Naive B cell (primary cell): Measurements from ENCODE around the gene GPALPP1. TPM values are rescaled to one million over a fixed set of nuclear protein-coding genes. Genes with fewer than 3 reads are reported as not detected.

Experiments
- ATAC-seq, 2 donors: fragments of 150-1000 bp; cut with Tn5 transposase; 2 replicates each; pipeline ENCODE4 v1.10.0; 2021; ENCODE audit warnings: low read depth in 2 of 2, mild to moderate bottlenecking in 2 of 2, moderate library complexity in 2 of 2
- DNase-seq: peaks from one replicate; pipeline ENCODE4 v3.0.0; 2022
- H3K27ac Mint-ChIP-seq, 6 donors: one replicate each; pipeline ENCODE4 v1.8.0; 2020 to 2022; ENCODE audit warnings: mild to moderate bottlenecking in 6 of 6, mixed read lengths in 6 of 6, moderate library complexity in 5 of 6, inconsistent platforms in 2 of 6
- H3K27me3 Mint-ChIP-seq, 3 donors: one replicate each; pipeline ENCODE4 v1.8.0; 2021 to 2022; ENCODE audit warnings: mixed read lengths in 3 of 3, mild to moderate bottlenecking in 1 of 3
- H3K36me3 Mint-ChIP-seq, 2 donors: one replicate each; pipeline ENCODE4 v1.8.0; 2020 to 2022; ENCODE audit warnings: mixed read lengths in 2 of 2, inconsistent platforms in 1 of 2, mild to moderate bottlenecking in 1 of 2
- H3K4me1 Mint-ChIP-seq, 3 donors: one replicate each; pipeline ENCODE4 v1.8.0; 2020 to 2022; ENCODE audit warnings: mixed read lengths in 3 of 3, inconsistent platforms in 1 of 3, mild to moderate bottlenecking in 1 of 3, moderate library complexity in 1 of 3
- H3K4me3 Mint-ChIP-seq, 8 donors: one replicate each; pipeline ENCODE4 v1.8.0; 2020 to 2022; ENCODE audit warnings: mild to moderate bottlenecking in 8 of 8, mixed read lengths in 8 of 8, moderate library complexity in 8 of 8, inconsistent platforms in 2 of 8
- H3K9me3 Mint-ChIP-seq, 7 donors: one replicate each; pipeline ENCODE4 v1.8.0; 2020 to 2022; ENCODE audit warnings: mixed read lengths in 7 of 7, mild to moderate bottlenecking in 5 of 7, inconsistent platforms in 2 of 7, moderate library complexity in 1 of 7
- polyA plus RNA-seq, 6 donors: library from polyadenylated mRNA; unstranded; fragments of 300-500 nt; fragmentation: Illumina TruSeq; gene quantifications; one replicate each; pipeline ENCODE4 v1.2.3, GENCODE V29; 2021; ENCODE audit warnings: low read depth in 6 of 6

GPALPP1 gene
- polyA plus RNA-seq, 6 donors from 2014 or later, result 16.6 to 26.9 (median 21.3) TPM

DNA sequence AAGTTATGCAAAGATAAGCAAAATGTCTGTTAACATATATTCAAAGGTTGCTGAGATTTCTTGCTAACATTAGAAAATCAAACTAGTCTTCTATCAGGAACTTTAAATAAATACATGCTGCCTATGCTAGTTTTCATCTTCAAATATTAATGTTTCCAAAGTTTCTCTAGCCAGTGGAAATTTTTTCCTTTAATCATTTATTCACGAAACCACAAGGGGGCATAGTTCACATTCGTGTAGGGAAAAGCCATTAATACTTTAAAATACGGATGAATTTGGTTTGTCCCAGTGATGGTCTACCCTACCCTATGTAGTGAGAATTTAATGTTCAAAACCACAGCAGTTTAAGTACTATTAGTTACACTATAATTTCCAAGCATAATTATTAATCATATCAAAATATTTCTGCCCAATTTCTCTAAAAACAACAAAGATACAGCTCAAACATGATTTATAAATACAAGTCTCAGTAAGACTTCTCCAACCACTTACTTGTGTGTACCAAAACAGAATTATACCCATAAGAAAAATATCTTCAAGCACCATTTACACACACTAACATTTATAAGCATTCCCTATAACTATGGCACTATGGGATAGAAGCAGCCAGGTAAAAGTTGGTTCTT is 16.3 kb upstream of the GPALPP1 start:
- no peak overlapping the region for H3K27ac Mint-ChIP-seq
- ATAC-seq, result no peak
- no peak for DNase-seq
- no peaks in the 10 kb centered on the region for H3K9me3 Mint-ChIP-seq
- no peaks in the 10 kb centered on the region for H3K27me3 Mint-ChIP-seq
- H3K4me3 Mint-ChIP-seq, result no peak overlapping the region
- H3K36me3 Mint-ChIP-seq, result peaks cover 0 to 8% of the 10 kb centered on the region in 2 donors
- peaks cover 0 to 3% (median 3%) of the 10 kb centered on the region in 3 donors for H3K4me1 Mint-ChIP-seq

DNA sequence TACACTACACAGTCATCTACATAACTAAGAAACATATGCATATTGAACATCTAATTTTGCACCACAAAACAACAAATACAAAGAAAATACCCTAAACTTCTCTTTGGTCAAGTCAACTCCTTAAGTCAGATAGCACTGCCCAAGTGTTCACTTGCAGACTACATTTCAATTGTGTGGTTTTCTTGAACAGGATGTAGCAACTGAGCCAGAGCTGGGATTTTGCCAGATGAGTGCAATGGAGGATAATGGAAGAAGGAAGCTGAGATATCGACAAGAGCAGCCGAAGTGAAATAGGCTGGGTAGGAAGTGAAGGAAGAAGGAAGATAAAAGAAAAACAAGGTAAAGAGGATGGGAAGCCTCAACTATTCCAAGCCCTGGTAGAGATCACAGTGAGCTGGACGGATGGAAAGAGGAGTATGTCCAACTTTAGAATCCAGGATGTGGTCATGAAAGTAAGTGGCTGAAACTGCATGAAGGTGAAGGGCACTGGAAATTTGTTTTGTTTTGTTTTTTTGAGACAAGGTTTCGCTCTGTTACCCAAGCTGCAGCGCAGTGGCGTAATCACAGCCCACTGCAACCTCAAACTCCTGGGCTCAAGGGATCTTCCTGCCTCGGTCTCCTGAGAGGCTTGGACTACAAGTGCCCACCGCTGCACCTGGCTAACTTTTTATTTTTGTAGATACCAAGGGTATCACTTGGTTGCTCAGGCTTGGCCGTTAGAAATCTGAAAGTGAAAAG is 15.1 kb upstream of the GPALPP1 start:
- Mint-ChIP-seq H3K36me3 (peaks cover 5% of the 10 kb centered on the region in 2 donors), H3K9me3 (no peaks in the 10 kb centered on the region), H3K27ac (no peak overlapping the region), H3K27me3 (no peaks in the 10 kb centered on the region), H3K4me1 (peaks cover 0 to 3% (median 3%) of the 10 kb centered on the region in 3 donors), H3K4me3 (no peak overlapping the region)
- DNase-seq (peak; percentile 26), ATAC-seq (peak; percentile 91 to 93)

DNA sequence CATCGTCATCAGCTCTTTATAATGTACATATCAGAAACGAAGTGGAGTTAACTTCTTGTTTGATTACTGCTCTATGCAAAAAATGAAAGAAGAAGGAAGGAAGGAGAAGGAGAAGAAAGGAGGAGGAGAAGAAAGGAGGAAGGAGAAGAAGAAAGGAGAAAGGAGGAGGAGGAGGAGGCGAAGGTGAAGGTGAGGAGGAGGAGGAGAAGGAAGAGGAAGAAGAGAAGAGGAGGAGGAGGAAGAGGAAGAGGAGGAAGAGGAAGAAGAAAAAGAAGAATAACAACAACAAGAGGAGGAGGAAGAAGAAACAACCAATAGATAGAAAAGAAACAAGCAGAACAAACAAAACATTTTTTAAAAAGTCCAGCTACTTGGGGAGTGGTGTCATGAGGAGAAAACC is 13.1 kb upstream of the GPALPP1 start:
- Mint-ChIP-seq H3K9me3 (no peaks in the 10 kb centered on the region), H3K27me3 (no peaks in the 10 kb centered on the region), H3K27ac (no peak overlapping the region), H3K36me3 (peaks cover 5 to 8% of the 10 kb centered on the region in 2 donors), H3K4me1 (peaks cover 0 to 3% (median 3%) of the 10 kb centered on the region in 3 donors), H3K4me3 (no peak overlapping the region)
- ATAC-seq (no peak), DNase-seq (no peak)

DNA sequence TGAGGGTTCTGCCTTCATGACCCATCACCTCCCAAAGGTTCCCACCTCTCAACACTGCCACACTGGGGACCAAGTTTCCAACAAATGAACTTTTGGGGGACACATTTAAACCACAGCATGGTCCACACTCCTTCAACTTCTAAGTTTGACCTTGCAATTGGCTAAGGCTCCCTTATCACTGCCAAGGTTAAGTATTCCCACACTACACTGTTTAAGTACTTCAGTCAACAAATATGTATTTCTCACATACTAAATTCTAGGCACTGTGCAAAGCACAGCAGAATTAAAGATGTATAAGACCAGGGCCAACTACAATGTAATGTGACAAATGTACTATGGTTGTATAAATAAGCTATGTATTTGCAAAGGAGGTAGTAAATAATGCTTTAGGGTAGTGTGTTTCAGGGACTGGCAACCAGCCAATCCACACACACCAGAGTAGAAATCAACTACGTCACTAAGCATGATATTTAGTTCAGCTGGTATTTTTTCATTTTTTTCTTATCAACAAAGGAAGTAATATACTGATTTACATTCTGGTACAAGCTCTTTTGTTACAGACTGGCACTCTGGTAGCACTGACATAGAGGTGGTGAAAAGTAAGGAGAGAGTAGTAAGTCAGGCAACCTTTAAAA is 12.3 kb upstream of the GPALPP1 start:
- Mint-ChIP-seq H3K27ac (peak overlapping the region in 3 of 6 donors; percentile 21 to 77 (median 49)), H3K27me3 (no peaks in the 10 kb centered on the region)

DNA sequence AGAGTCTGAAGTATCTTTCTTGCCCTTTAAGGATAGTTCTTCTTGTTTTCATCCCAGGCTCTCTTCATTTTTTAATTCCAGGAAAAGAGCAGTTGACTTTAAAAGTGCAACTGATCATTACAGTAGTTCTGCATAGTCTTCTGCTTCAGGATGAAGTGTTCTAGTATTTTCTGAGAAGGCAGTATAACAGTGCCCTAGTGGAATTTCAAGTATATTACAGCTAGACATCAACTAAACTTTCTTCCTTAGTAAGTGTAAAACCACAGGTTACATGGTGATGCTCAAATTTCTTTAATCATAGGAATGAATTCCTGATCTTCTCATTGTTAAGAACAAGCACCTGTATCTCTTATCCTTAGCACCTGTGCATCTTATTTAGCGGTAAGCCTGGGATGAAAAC is 11.0 kb upstream of the GPALPP1 start:
- H3K27ac Mint-ChIP-seq, result no peak overlapping the region
- no peak overlapping the region for H3K4me3 Mint-ChIP-seq
- H3K27me3 Mint-ChIP-seq, result no peaks in the 10 kb centered on the region
- ATAC-seq (no peak), DNase-seq (no peak)
- peaks cover 5 to 8% of the 10 kb centered on the region in 2 donors for H3K36me3 Mint-ChIP-seq
- H3K4me1 Mint-ChIP-seq, result peaks cover 0 to 3% (median 3%) of the 10 kb centered on the region in 3 donors
- H3K9me3 Mint-ChIP-seq, result no peaks in the 10 kb centered on the region

More for the DNA sequence above, 12.3 kb upstream of the GPALPP1 start:
- ATAC-seq (no peak), DNase-seq (no peak)
- H3K9me3 Mint-ChIP-seq, result no peaks in the 10 kb centered on the region
- H3K4me1 Mint-ChIP-seq, result peaks cover 0 to 3% (median 3%) of the 10 kb centered on the region in 3 donors
- no peak overlapping the region for H3K4me3 Mint-ChIP-seq
- H3K36me3 Mint-ChIP-seq, result peaks cover 5 to 8% of the 10 kb centered on the region in 2 donors

DNA sequence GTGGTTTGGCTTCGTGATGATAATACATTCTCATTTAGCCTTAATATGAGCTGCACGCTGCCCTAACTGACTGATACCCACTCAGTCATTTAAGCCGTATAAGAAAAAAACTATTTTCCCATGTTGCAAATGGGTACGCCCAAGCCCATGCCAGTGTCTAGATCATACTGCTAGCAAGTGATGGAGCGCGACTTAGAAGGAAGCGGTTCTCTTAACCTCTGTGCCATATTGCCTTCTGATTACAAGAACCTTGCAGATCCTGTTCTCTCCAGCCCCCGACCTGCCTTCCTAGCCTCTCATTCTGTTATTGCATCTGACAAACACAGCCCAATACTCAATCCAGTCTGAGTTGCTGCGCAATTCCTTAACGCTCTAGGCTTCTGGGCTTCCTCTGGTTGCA is 603 bp downstream of the GPALPP1 start:
- H3K9me3 Mint-ChIP-seq, result no peaks in the 10 kb centered on the region
- no peak for DNase-seq

DNA sequence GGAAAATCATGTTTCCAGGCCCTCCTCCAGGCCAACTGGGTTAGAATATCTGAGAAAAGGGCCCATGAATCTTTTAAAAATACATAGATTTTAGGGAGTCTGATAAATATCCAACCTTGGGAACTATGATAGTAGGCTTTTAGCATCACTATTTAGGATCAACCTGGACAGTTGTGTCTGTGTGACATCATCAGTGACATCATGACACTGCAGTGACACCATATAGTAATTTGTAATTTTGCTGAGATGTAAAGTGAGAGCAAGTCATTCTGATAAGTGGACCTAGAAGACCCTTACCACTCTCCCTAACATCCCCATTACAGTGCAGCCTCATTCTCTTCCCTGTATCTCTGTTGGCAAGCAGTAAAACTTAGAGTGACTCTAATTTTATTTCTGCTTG is 14.1 kb downstream of the GPALPP1 start:
- H3K27me3 Mint-ChIP-seq, result no peaks in the 10 kb centered on the region
- no peak overlapping the region for H3K27ac Mint-ChIP-seq
- H3K36me3 Mint-ChIP-seq, result peaks cover 13 to 30% of the 10 kb centered on the region in 2 donors
- no peak for ATAC-seq
- H3K9me3 Mint-ChIP-seq, result no peaks in the 10 kb centered on the region
- no peak overlapping the region for H3K4me3 Mint-ChIP-seq
- H3K4me1 Mint-ChIP-seq, result peaks cover under 1 to 5% (median 2%) of the 10 kb centered on the region in 3 donors
- DNase-seq, result no peak

More for the DNA sequence above, 603 bp downstream of the GPALPP1 start:
- Mint-ChIP-seq H3K36me3 (peaks cover 8 to 11% of the 10 kb centered on the region in 2 donors), H3K4me1 (peaks cover 37 to 72% (median 60%) of the 10 kb centered on the region in 3 donors), H3K27me3 (no peaks in the 10 kb centered on the region), H3K4me3 (peak overlapping the region; percentile 95 to 100 (median 99)), H3K27ac (peak overlapping the region; percentile 95 to 99 (median 98))
- ATAC-seq, result peak; percentile 4 to 6

DNA sequence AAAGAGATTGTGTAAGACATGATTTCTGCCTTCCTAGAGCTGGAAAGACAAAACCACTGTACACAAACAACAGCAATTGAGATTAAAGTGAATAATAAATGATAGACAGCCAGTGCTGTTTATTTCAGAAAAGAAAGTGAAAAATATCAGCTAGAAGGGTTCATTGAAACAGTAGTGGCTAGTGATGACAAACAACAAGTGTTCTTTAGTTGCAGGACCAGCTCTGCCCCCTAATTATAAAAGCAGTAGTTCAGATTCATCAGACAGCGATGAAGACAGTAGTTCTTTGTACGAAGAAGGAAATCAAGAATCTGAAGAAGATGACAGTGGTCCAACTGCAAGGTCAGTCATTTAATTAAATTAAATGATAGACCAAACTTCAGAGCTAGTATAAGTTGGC is 14.8 kb downstream of the GPALPP1 start:
- H3K27me3 Mint-ChIP-seq, result no peaks in the 10 kb centered on the region
- no peaks in the 10 kb centered on the region for H3K9me3 Mint-ChIP-seq
- H3K4me1 Mint-ChIP-seq, result peaks cover 0 to 4% (median 0%) of the 10 kb centered on the region in 3 donors
- no peak overlapping the region for H3K27ac Mint-ChIP-seq
- H3K36me3 Mint-ChIP-seq, result peaks cover 17 to 27% of the 10 kb centered on the region in 2 donors
- H3K4me3 Mint-ChIP-seq, result no peak overlapping the region
- ATAC-seq (no peak), DNase-seq (no peak)

DNA sequence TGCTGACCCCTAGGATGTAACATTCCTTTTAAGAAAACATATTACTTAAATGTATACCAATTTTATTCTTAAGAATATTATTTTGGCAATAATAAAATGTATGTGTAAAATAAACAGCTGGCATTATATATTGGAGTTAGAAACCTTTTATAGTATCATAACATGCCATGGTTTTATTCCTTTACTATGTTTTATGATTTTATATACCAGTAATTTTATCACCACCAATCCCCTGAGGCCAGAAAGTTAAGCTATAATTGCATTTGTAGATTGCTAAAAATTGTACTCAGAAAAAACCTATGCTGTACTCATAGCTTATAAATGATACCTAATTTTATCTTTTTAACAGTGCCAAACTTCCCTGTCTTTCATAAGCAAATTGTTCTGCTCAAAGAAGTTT is 17.9 kb downstream of the GPALPP1 start:
- no peak overlapping the region for H3K4me3 Mint-ChIP-seq
- H3K36me3 Mint-ChIP-seq, result peaks cover 27 to 35% of the 10 kb centered on the region in 2 donors
- no peaks in the 10 kb centered on the region for H3K4me1 Mint-ChIP-seq
- ATAC-seq (no peak), DNase-seq (no peak)
- no peak overlapping the region for H3K27ac Mint-ChIP-seq
- no peaks in the 10 kb centered on the region for H3K9me3 Mint-ChIP-seq
- no peaks in the 10 kb centered on the region for H3K27me3 Mint-ChIP-seq

DNA sequence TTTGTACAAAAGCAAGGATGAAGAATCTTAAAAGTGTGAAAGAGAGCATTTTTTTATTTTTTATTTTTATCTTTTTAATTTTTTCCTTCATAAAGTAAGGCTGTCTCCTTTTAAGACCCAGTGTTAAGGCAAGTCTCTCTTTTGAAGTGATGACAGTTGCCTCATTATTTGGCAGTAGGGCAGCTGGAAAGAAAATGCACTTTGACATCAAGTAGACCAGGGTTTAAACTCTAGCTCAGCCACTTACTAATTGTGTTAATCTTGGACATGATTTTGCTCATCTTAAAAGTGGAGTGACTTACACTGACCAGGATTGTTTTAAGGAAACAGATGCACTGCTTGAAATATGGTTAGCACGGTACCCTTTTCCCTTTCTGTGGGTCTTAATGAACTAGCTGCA is 18.5 kb downstream of the GPALPP1 start:
- no peaks in the 10 kb centered on the region for H3K9me3 Mint-ChIP-seq
- H3K4me1 Mint-ChIP-seq, result no peaks in the 10 kb centered on the region
- no peak for DNase-seq
- no peak overlapping the region for H3K27ac Mint-ChIP-seq
- H3K4me3 Mint-ChIP-seq, result no peak overlapping the region
- peaks cover 21 to 30% of the 10 kb centered on the region in 2 donors for H3K36me3 Mint-ChIP-seq
- no peak for ATAC-seq
- H3K27me3 Mint-ChIP-seq, result no peaks in the 10 kb centered on the region

DNA sequence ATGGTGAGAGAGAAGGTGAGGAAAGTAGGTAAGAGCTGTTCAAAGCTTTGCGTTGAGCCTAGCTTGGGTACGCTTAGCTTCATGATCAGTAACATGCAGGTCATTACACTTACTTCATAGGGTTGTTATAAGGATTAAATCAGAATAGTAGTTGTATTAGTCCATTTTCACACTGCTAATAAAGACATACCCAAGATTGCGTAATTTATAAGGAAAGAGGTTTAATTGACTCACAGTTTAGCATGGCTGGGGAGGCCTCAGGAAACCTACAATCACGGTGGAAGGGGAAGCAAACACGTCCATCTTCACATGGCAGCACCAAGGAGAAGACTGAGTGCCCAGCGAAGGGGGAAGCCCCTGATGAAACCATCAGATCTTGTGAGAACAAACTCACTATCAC is 21.9 kb downstream of the GPALPP1 start:
- Mint-ChIP-seq H3K36me3 (peaks cover 34 to 42% of the 10 kb centered on the region in 2 donors), H3K4me1 (peaks cover 0 to 5% (median 4%) of the 10 kb centered on the region in 3 donors), H3K27me3 (no peaks in the 10 kb centered on the region), H3K4me3 (no peak overlapping the region), H3K27ac (peak overlapping the region in 1 of 6 donors; percentile 79), H3K9me3 (no peaks in the 10 kb centered on the region)
- ATAC-seq (no peak), DNase-seq (no peak)

DNA sequence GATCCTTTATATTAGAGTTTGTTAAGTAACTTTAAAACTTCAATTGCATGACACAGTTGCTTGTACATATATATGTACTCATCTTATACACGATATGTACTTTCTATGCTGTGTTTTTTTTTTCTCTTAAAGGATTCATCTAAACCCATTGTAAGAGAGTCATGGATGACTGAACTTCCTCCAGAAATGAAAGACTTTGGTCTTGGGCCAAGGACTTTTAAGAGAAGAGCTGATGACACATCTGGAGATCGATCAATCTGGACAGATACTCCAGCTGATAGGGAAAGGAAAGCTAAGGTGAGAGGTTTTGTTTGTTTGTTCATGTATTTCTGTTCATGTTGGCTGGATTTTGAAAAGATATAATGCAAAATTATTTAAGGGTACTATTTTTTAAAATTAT is 26.0 kb downstream of the GPALPP1 start:
- ATAC-seq, result no peak
- H3K27ac Mint-ChIP-seq, result peak overlapping the region in 2 of 6 donors; percentile 26 to 56
- H3K36me3 Mint-ChIP-seq, result peaks cover 25 to 30% of the 10 kb centered on the region in 2 donors
- DNase-seq, result no peak
- no peak overlapping the region for H3K4me3 Mint-ChIP-seq
- no peaks in the 10 kb centered on the region for H3K27me3 Mint-ChIP-seq
- no peaks in the 10 kb centered on the region for H3K9me3 Mint-ChIP-seq
- H3K4me1 Mint-ChIP-seq, result peaks cover 0 to 5% (median 4%) of the 10 kb centered on the region in 3 donors

DNA sequence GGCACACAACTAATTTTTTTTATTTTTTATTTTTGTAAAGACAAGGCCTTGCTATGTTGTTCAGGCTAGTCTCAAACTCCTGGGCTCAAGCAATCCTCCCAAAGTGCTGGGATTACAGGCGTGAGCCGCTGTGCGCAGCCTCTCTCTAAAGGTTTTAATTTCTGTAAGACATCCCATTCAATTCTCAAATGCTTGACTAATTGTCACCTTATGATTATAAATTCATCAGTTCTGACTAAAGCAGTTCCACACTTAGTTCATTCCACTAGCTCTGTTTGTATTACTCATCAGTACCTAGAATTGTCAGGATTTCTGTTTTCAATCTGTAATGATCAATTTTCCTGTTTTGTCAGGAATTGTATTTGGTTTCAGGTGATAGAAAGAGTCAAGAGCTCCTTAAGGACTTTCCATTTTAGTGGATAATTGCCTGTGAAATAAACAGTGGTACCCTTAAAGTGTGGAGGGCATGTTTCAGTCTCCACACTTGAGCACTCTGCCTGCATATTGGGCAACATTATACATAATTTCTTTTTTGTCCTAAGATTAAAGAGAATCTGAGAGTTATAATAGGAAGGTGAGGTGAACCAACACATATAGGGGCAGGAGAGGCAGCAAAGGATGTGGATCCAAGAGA is 27.6 kb downstream of the GPALPP1 start:
- DNase-seq (no peak), ATAC-seq (no peak)
- Mint-ChIP-seq H3K4me3 (no peak overlapping the region), H3K9me3 (no peaks in the 10 kb centered on the region), H3K27ac (no peak overlapping the region), H3K36me3 (peaks cover 16 to 20% of the 10 kb centered on the region in 2 donors), H3K27me3 (no peaks in the 10 kb centered on the region), H3K4me1 (peaks cover 0 to 5% (median 4%) of the 10 kb centered on the region in 3 donors)
